Measurements from ENCODE around the gene TNFRSF6B.

The TNFRSF6B gene

GRCh38 chr20:63734111-63734945 lies 37.9 kb downstream of the TNFRSF6B start:
- no peak for TF ChIP-seq CTCF (IDR thresholded peaks at IDR 0.05; ENCODE audit: insufficient read depth, low read depth, low read length, missing control alignments)
- DNase-seq (ENCODE audit: low read depth), result no peak
- H3K4me3 ChIP-seq (ENCODE audit: low read length), result no peak overlapping the region

GRCh38 chr20:63734946-63735858 lies 38.8 kb downstream of the TNFRSF6B start:
- no peak overlapping the region for H3K4me3 ChIP-seq (ENCODE audit: low read length)
- DNase-seq (ENCODE audit: low read depth), result no peak
- no peak for TF ChIP-seq CTCF (IDR thresholded peaks at IDR 0.05; ENCODE audit: insufficient read depth, low read depth, low read length, missing control alignments)

- H3K4me3 ChIP-seq (ENCODE audit: low read length), result no peak within 1 kb of the TSS
- no peak for TF ChIP-seq CTCF (IDR thresholded peaks at IDR 0.05; ENCODE audit: insufficient read depth, low read depth, low read length, missing control alignments)
- DNase-seq (ENCODE audit: low read depth), result no peak
These were observed 39.6 kb downstream of the TNFRSF6B start, which contains the start of gene LIME1 for GRCh38 chr20:63735859-63736718. LIME1 (plus strand) TSS chr20:63736664; CDS start chr20:63737550, 886 bp downstream.

- no peak for TF ChIP-seq CTCF (IDR thresholded peaks at IDR 0.05; ENCODE audit: insufficient read depth, low read depth, low read length, missing control alignments)
- no peak overlapping the region for H3K4me3 ChIP-seq (ENCODE audit: low read length)
- DNase-seq (ENCODE audit: low read depth), result peak; percentile 28
These were observed 40.6 kb downstream of the TNFRSF6B start for GRCh38 chr20:63736893-63737694.

GRCh38 chr20:63737695-63737944 lies 41.2 kb downstream of the TNFRSF6B start:
- no peak overlapping the region for H3K4me3 ChIP-seq (ENCODE audit: low read length)
- DNase-seq (ENCODE audit: low read depth), result no peak
- TF ChIP-seq CTCF (IDR thresholded peaks at IDR 0.05; ENCODE audit: insufficient read depth, low read depth, low read length, missing control alignments), result no peak
